ENCODE data around the gene CSRP2.
A peak's percentile ranks its signal among the peaks of the same experiment; 100 is the strongest.

CSRP2 gene

DNA sequence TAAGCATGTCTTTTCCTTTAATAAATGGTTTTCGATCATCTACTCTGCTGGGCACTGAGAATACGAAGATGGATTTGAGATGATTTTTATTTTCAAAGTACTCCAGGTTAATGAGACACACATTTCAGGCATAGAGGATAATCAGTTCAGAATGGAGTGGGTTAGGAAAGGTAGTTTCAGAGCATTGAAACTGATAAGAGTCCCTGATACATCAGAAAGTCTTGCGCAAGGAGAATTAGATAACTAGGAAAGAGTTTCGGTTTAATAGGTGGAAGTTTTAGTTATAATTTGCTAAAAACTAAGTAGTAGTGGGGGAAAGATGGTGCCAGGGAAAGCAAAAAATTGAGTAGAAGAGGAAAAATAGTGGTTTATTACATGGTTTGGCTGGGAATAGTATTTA lies 64.8 kb downstream of the CSRP2 start:
- TF ChIP-seq, protein P1, sequence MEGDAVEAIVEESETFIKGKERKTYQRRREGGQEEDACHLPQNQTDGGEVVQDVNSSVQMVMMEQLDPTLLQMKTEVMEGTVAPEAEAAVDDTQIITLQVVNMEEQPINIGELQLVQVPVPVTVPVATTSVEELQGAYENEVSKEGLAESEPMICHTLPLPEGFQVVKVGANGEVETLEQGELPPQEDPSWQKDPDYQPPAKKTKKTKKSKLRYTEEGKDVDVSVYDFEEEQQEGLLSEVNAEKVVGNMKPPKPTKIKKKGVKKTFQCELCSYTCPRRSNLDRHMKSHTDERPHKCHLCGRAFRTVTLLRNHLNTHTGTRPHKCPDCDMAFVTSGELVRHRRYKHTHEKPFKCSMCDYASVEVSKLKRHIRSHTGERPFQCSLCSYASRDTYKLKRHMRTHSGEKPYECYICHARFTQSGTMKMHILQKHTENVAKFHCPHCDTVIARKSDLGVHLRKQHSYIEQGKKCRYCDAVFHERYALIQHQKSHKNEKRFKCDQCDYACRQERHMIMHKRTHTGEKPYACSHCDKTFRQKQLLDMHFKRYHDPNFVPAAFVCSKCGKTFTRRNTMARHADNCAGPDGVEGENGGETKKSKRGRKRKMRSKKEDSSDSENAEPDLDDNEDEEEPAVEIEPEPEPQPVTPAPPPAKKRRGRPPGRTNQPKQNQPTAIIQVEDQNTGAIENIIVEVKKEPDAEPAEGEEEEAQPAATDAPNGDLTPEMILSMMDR (IDR thresholded peaks at IDR 0.05) = no peak
- no peak for DNase-seq
- Mint-ChIP-seq H3K27ac (no peak overlapping the region), H3K9me3 (no peaks in the 10 kb centered on the region), H3K4me3 (no peak overlapping the region), H3K27me3 (ENCODE audit: low read depth, poor library complexity) (no peaks in the 10 kb centered on the region), H3K4me1 (peaks cover 19% of the 10 kb centered on the region), H3K36me3 (ENCODE audit: low read depth) (peaks cover 10% of the 10 kb centered on the region)

DNA sequence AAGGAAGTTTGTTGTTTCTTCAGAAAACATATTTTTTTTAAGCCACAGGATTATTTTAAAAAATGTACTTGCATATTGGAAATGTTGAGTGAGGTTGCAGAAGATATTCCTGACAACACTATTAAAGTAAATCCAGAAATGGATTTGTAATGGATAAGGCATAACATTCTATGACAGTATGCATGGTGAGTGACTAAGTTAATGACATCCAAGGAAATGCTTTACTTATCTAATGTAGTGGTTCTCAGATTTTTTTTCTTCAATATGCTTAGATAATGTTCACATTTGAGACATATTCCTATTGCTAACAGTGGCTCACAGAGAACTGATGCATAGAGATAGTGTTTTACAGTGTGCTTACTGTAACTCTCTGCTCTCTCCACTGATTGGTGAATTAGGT lies 65.6 kb downstream of the CSRP2 start:
- Mint-ChIP-seq H3K4me1 (peaks cover 19% of the 10 kb centered on the region), H3K4me3 (no peak overlapping the region), H3K36me3 (ENCODE audit: low read depth) (peaks cover 13% of the 10 kb centered on the region), H3K27me3 (ENCODE audit: low read depth, poor library complexity) (no peaks in the 10 kb centered on the region), H3K9me3 (no peaks in the 10 kb centered on the region), H3K27ac (peak overlapping the region; percentile 34)
- no peak for DNase-seq
- TF ChIP-seq, protein P1 (IDR thresholded peaks at IDR 0.05) = no peak

DNA sequence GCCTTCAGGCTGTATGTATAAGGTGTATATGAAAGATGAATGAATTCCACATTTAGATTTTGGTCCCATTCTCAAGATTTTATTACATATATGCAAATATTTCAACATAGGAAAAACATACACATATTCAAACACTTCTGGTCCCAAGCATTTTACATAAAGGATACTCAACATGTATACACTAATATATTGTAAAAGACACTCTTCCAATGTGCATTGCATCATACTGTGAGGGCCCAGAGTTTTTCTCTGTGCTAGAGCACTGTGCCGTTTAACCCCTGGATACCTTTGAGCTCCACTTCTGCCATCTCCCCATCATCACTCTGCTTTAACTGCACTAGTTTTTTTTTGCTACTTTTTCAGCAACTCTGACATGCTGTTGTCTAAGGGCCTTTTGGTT lies 66.8 kb downstream of the CSRP2 start:
- Mint-ChIP-seq H3K4me1 (peaks cover 19% of the 10 kb centered on the region), H3K36me3 (ENCODE audit: low read depth) (peaks cover 19% of the 10 kb centered on the region), H3K27ac (peak overlapping the region; percentile 3), H3K9me3 (no peaks in the 10 kb centered on the region), H3K27me3 (ENCODE audit: low read depth, poor library complexity) (no peaks in the 10 kb centered on the region), H3K4me3 (no peak overlapping the region)
- TF ChIP-seq, protein P1 (IDR thresholded peaks at IDR 0.05) = no peak
- no peak for DNase-seq

DNA sequence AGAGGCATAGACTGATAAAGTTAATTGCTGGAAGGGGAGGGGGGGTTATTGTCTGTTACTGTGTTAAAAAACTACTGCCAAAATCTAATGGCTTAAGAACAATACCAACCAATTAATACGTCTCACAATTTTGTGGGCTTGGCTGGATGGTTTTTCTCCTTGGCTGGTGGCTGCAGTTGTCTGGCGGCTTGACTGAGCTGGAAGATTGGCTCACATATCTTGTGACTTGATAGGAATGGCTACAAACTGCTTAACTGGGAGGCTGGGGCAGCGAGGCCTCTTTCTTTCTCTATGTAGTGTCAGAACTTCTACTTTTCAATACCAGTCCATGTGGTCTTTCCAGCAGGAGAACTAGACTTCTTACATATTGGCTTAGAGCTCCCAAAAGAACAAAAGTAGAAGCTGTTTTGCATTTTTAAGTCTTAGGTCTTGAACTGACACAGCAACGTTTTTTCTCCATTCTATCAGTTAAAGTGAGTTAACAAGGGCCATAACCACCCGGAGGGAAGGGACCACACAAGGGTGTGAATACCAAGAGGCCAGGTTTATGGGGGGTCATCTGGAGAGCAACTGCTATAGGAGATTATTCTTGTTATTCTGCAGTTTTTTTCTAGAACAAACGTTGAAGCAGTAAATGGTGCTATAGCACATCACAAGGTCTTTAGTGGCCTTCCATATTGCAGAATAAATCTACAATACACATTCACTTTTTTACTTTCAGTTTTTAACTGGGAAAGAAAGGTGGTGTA lies 68.0 kb downstream of the CSRP2 start:
- Mint-ChIP-seq H3K27ac (peak overlapping the region; percentile 50), H3K27me3 (ENCODE audit: low read depth, poor library complexity) (no peaks in the 10 kb centered on the region), H3K4me3 (no peak overlapping the region), H3K4me1 (peaks cover 19% of the 10 kb centered on the region), H3K9me3 (no peaks in the 10 kb centered on the region), H3K36me3 (ENCODE audit: low read depth) (peaks cover 24% of the 10 kb centered on the region)
- TF ChIP-seq, protein P1 (IDR thresholded peaks at IDR 0.05) = no peak
- DNase-seq = peak; percentile 6
